GM12878 (cell line): Measurements from ENCODE around the gene SPDYE17. TPM values are rescaled to one million over a fixed set of nuclear protein-coding genes. Genes with fewer than 3 reads are reported as not detected.
"Not testable (repeated sequence)": the region's sequence is repeated elsewhere in the genome, so short reads cannot be mapped to it uniquely, and the experiment has no call there.

Experiments
- ATAC-seq: fragments of 200-7000 bp; cut with Tn5 transposase; 3 replicates; pipeline ENCODE4 v1.9.1; 2020; ENCODE audit warnings: mild to moderate bottlenecking, moderate library complexity
- BruUV-seq: library from RNA; stranded (reverse); fragments of 400-500 nt; replicated peaks from 2 replicates; lab custom pipeline; 2021; lab: Mats Ljungman, UMichigan
- CTCF ChIA-PET: fragments of 300-600 bp; sonication (Branson Sonifier 250); formaldehyde crosslinking; extraction: SDS; loops from one replicate; lab custom pipeline; 2021; ENCODE audit warnings: inconsistent platforms; lab: Yijun Ruan, JAX
- POLR2A ChIA-PET: fragments of 350-600 bp; formaldehyde crosslinking; extraction: SDS; loops from one replicate; lab custom pipeline; 2021; ENCODE audit warnings: inconsistent platforms; lab: Charles Lee
- RAD21 ChIA-PET: fragments of 300-600 bp; sonication (Branson Sonifier 250); formaldehyde crosslinking; loops from one replicate; lab custom pipeline; 2023; ENCODE audit warnings: antibody characterized with exemption; ENCODE audit not compliant: unreplicated experiment; lab: Charles Lee
- SMC1A ChIA-PET: fragments of 300-600 bp; sonication (Branson Sonifier 250); formaldehyde crosslinking; loops from one replicate; lab custom pipeline; 2023; ENCODE audit not compliant: unreplicated experiment, uncharacterized antibody; lab: Charles Lee
- DNase-seq: peaks from one replicate; pipeline ENCODE4 v3.0.0-alpha.2; 2011; ENCODE audit warnings: low read depth, low spot score
- FAIRE-seq: peaks from 3 replicates; lab custom pipeline; 2011; peaks lifted over from hg19 to GRCh38; lab: Jason Lieb, UNC
- H2AFZ ChIP-seq: 2 replicates; pipeline ENCODE4 v1.6.0; 2011; ENCODE audit warnings: low read depth, low read length, control low read depth; ENCODE audit not compliant: control insufficient read depth
- H3K27ac ChIP-seq: 2 replicates; pipeline ENCODE4 v1.5.1; 2011; ENCODE audit warnings: control low read depth; ENCODE audit not compliant: control insufficient read depth, insufficient read depth
- H3K27me3 ChIP-seq, 2 experiments: replicated peaks in 1 of 2; 2 replicates each; pipeline versions ENCODE4 v1.6.0 to v1.6.1; 2011; ENCODE audit warnings: low read length in 1 of 2; ENCODE audit not compliant: control insufficient read depth in 2 of 2, insufficient read depth in 2 of 2
- H3K36me3 ChIP-seq, 2 experiments: 2 replicates each; pipeline ENCODE4 v1.5.1; 2011; ENCODE audit warnings: low read length in 1 of 2; ENCODE audit not compliant: control insufficient read depth in 2 of 2, insufficient read depth in 2 of 2
- H3K4me1 ChIP-seq: 2 replicates; pipeline ENCODE4 v1.6.1; 2011; ENCODE audit warnings: mild to moderate bottlenecking, low read length, moderate library complexity, mixed read lengths; ENCODE audit not compliant: control insufficient read depth, insufficient read depth
- H3K4me2 ChIP-seq: 2 replicates; pipeline ENCODE4 v1.6.0; 2011; ENCODE audit warnings: control low read depth; ENCODE audit not compliant: control insufficient read depth, insufficient read depth
- H3K4me3 ChIP-seq: fragments of 200-600 bp; sonication (generic); 2 replicates; pipeline ENCODE4 v1.5.1; 2016
- H3K79me2 ChIP-seq: 2 replicates; pipeline ENCODE4 v1.6.0; 2011; ENCODE audit warnings: low read length; ENCODE audit not compliant: control insufficient read depth, insufficient read depth
- H3K9ac ChIP-seq: 2 replicates; pipeline ENCODE4 v1.8.0; 2011; ENCODE audit warnings: low read length, control low read depth, mixed read lengths; ENCODE audit not compliant: control insufficient read depth, insufficient read depth
- H3K9me3 ChIP-seq: replicated peaks from 3 replicates; pipeline ENCODE4 v1.5.1; 2011; ENCODE audit warnings: mild to moderate bottlenecking, low read length; ENCODE audit not compliant: control insufficient read depth, insufficient read depth
- H4K20me1 ChIP-seq: 2 replicates; pipeline ENCODE4 v1.6.0; 2011; ENCODE audit not compliant: control insufficient read depth, insufficient read depth
- BHLHE40 ChIP-seq, 2 experiments: fragments of 450-650 bp in 1 of 2; IDR thresholded peaks; 2 replicates each; pipeline ENCODE4 v1.6.1; 2011 to 2017; ENCODE audit warnings: low read depth in 2 of 2, borderline replicate concordance in 1 of 2, improper control_type of control experiment in 1 of 2, low read length in 1 of 2, mild to moderate bottlenecking in 1 of 2
- IKZF2 ChIP-seq, 2 experiments: fragments of 450-650 bp; IDR thresholded peaks; 2 replicates each; pipeline ENCODE4 v1.6.1; 2017; ENCODE audit warnings: mild to moderate bottlenecking in 2 of 2, moderate library complexity in 2 of 2
- PKNOX1 ChIP-seq: fragments of 450-650 bp; IDR thresholded peaks from 2 replicates; pipeline ENCODE4 v1.6.1; 2016; ENCODE audit warnings: mild to moderate bottlenecking
- ZNF687 ChIP-seq: fragments of 450-650 bp; IDR thresholded peaks from 2 replicates; pipeline ENCODE4 v1.6.1; 2017; ENCODE audit warnings: mild to moderate bottlenecking, moderate library complexity
- WGBS: methylation state at CpG from one replicate; pipeline ENCODE4 v1.1.6; 2016; ENCODE audit warnings: low lambda C conversion rate; ENCODE audit not compliant: insufficient replicate concordance, insufficient coverage; ENCODE audit errors: missing lambda C conversion rate; 5-methylcytosine and 5-hydroxymethylcytosine counted together
- in situ Hi-C: fragments of 300-500 bp; cut with MboI; formaldehyde crosslinking; loops from 9 replicates; pipeline ENCODE4 v1.14.3; 2018; ENCODE audit warnings: mixed read lengths
- intact Hi-C: fragments of 100-400 bp; cut with micrococcal nuclease; formaldehyde crosslinking; loops from one replicate; pipeline ENCODE4 v1.14.2; 2022; ENCODE audit not compliant: unreplicated experiment
- polyA plus RNA-seq, 11 experiments: library from polyadenylated mRNA; depleted of rRNA in 4 of 11; unstranded in 6 of 11; stranded (reverse) in 5 of 11; fragments of >200 nt; fragmentation: Nextera tagmentation in 4 of 11; fragmentation: Illumina TruSeq in 1 of 11; extraction: Ambion mirVana in 4 of 11; extraction: Trizol in 1 of 11; gene quantifications; 1 replicate in 1 of 11; 2 replicates in 10 of 11; pipeline versions ENCODE4 v1.2.1 to v1.2.3, GENCODE V29; 2011 to 2016; ENCODE audit warnings: inconsistent platforms in 2 of 11, missing spikeins in 2 of 11, low read depth in 1 of 11
- total RNA-seq, 4 experiments: library from RNA; depleted of rRNA in 3 of 4; stranded (reverse); fragments of >200 nt in 3 of 4; fragmentation: Illumina TruSeq in 1 of 4; extraction: Trizol in 1 of 4; gene quantifications; 2 replicates each; pipeline versions ENCODE4 v1.2.1 to v1.2.3, GENCODE V29; 2013 to 2021

SPDYE17 gene
- total and polyA plus RNA-seq, 10 of the 15 experiments (the other 5 are each of a cell fraction or from before 2014, with no cell fraction given) = not detected

GRCh38 chr7:76984784-76985136 is 47.4 kb downstream of the SPDYE17 start:
- CTCF ChIA-PET, BruUV-seq, in situ Hi-C loops, H3K4me3 ChIP-seq, H3K9ac ChIP-seq, H3K9me3 ChIP-seq, H4K20me1 ChIP-seq, H3K4me2 ChIP-seq, SMC1A ChIA-PET, DNase-seq, H2AFZ ChIP-seq, H3K79me2 ChIP-seq, H3K27ac ChIP-seq, RAD21 ChIA-PET, intact Hi-C loops, H3K4me1 ChIP-seq, POLR2A ChIA-PET, H3K36me3 ChIP-seq, H3K27me3 ChIP-seq: not testable (repeated sequence)
- ATAC-seq (peak; percentile 99), FAIRE-seq (peak; percentile 90)
- no CpG with 5 or more reads among the region's 5 CpGs for WGBS
- TF ChIP-seq PKNOX1 (peak; percentile 25; the same call in 1 of the 2 replicates), BHLHE40 (IDR thresholded peaks at IDR 0.05; ENCODE audit: borderline replicate concordance in 1 of 2, low read depth in 2 of 2, low read length in 1 of 2) (peak in 1 of 2 experiments; percentile 56; a peak in 2 of 4 replicates), ZNF687 (peak; percentile 43; the same call in 1 of the 2 replicates), IKZF2 (IDR thresholded peaks at IDR 0.05) (peak in 1 of 2 experiments; percentile 27; a peak in 1 of 4 replicates)

GRCh38 chr7:76983937-76984783 is 48.0 kb downstream of the SPDYE17 start:
- H4K20me1 ChIP-seq, H3K27me3 ChIP-seq, in situ Hi-C loops, SMC1A ChIA-PET, H3K9me3 ChIP-seq, H3K9ac ChIP-seq, CTCF ChIA-PET, RAD21 ChIA-PET, H3K79me2 ChIP-seq, H3K4me2 ChIP-seq, H3K36me3 ChIP-seq, H2AFZ ChIP-seq, H3K4me3 ChIP-seq, H3K27ac ChIP-seq, H3K4me1 ChIP-seq, POLR2A ChIA-PET, intact Hi-C loops, DNase-seq: not testable (repeated sequence)
- FAIRE-seq (peak; percentile 64), ATAC-seq (peak; percentile 50)
- no CpG with 5 or more reads among the region's 19 CpGs for WGBS
- TSS peak; percentile 89 for BruUV-seq
